ENCODE measurements around the gene ATP2B2.

ATP2B2 gene

GRCh38 chr3:10518506-10519150, 13.2 kb upstream of the ATP2B2 start:
- Histone ChIP-seq H3K79me2 (ENCODE audit: control insufficient read depth, insufficient read depth, low read length) (no peaks in the 10 kb centered on the region), H3K23ac (ENCODE audit: low read length) (no peak overlapping the region), H3K4me2 (ENCODE audit: low read length) (no peak overlapping the region), H2BK15ac (replicated peaks; ENCODE audit: low read depth) (no peak overlapping the region), H2BK120ac (ENCODE audit: low read depth, low read length) (no peak overlapping the region), H2BK5ac (ENCODE audit: low read length) (no peak overlapping the region), H3K79me1 (ENCODE audit: low read length) (no peaks in the 10 kb centered on the region), H4K8ac (ENCODE audit: low read depth, low read length) (no peak overlapping the region), H4K5ac (ENCODE audit: low read length) (no peak overlapping the region), H3K27ac (ENCODE audit: low read depth, low read length) (no peak overlapping the region), H3K4ac (ENCODE audit: low read depth, low read length) (no peak overlapping the region), H3K4me3 (ENCODE audit: low read length) (no peak overlapping the region), H3K27me3 (ENCODE audit: insufficient read depth, low read length, poor library complexity) (no peaks in the 10 kb centered on the region), H3K56ac (ENCODE audit: low read length) (no peak overlapping the region), H3K9ac (ENCODE audit: low read length) (no peak overlapping the region), H3K36me3 (ENCODE audit: control insufficient read depth, insufficient read depth, low read length) (no peaks in the 10 kb centered on the region), H3K18ac (ENCODE audit: low read length) (no peak overlapping the region), H2AK5ac (ENCODE audit: low read length) (no peak overlapping the region), H3K4me1 (ENCODE audit: control insufficient read depth, low read depth, low read length) (no peaks in the 10 kb centered on the region)
- WGBS (ENCODE audit: extremely low coverage, insufficient coverage, low lambda C conversion rate) = no CpG with 5 or more reads among the region's 13 CpGs
- DNase-seq = no peak

- WGBS (ENCODE audit: extremely low coverage, insufficient coverage, low lambda C conversion rate) = no CpG with 5 or more reads among the region's 7 CpGs
- DNase-seq = no peak
These were observed 12.2 kb upstream of the ATP2B2 start for GRCh38 chr3:10517627-10518026.

GRCh38 chr3:10516544-10517452, 11.4 kb upstream of the ATP2B2 start:
- no peak overlapping the region for H3K18ac ChIP-seq (ENCODE audit: low read length)
- no peak overlapping the region for H3K4ac ChIP-seq (ENCODE audit: low read depth, low read length)
- no peaks in the 10 kb centered on the region for H3K27me3 ChIP-seq (ENCODE audit: insufficient read depth, low read length, poor library complexity)
- WGBS (ENCODE audit: extremely low coverage, insufficient coverage, low lambda C conversion rate) = no CpG with 5 or more reads among the region's 14 CpGs
- no peak for DNase-seq
- no peak overlapping the region for H3K27ac ChIP-seq (ENCODE audit: low read depth, low read length)
- no peak overlapping the region for H4K5ac ChIP-seq (ENCODE audit: low read length)
- H3K9ac ChIP-seq (ENCODE audit: low read length) = no peak overlapping the region
- no peak overlapping the region for H2BK5ac ChIP-seq (ENCODE audit: low read length)
- H3K4me3 ChIP-seq (ENCODE audit: low read length) = no peak overlapping the region
- H3K79me2 ChIP-seq (ENCODE audit: control insufficient read depth, insufficient read depth, low read length) = no peaks in the 10 kb centered on the region
- H3K4me2 ChIP-seq (ENCODE audit: low read length) = no peak overlapping the region
- H4K8ac ChIP-seq (ENCODE audit: low read depth, low read length) = no peak overlapping the region
- H3K36me3 ChIP-seq (ENCODE audit: control insufficient read depth, insufficient read depth, low read length) = no peaks in the 10 kb centered on the region
- no peak overlapping the region for H3K56ac ChIP-seq (ENCODE audit: low read length)
- no peaks in the 10 kb centered on the region for H3K79me1 ChIP-seq (ENCODE audit: low read length)
- no peak overlapping the region for H2BK15ac ChIP-seq (replicated peaks; ENCODE audit: low read depth)
- no peak overlapping the region for H2BK120ac ChIP-seq (ENCODE audit: low read depth, low read length)
- no peak overlapping the region for H2AK5ac ChIP-seq (ENCODE audit: low read length)
- no peaks in the 10 kb centered on the region for H3K4me1 ChIP-seq (ENCODE audit: control insufficient read depth, low read depth, low read length)
- no peak overlapping the region for H3K23ac ChIP-seq (ENCODE audit: low read length)

More at GRCh38 chr3:10517627-10518026, 12.2 kb upstream of the ATP2B2 start:
- Histone ChIP-seq H4K5ac (ENCODE audit: low read length) (no peak overlapping the region), H3K27me3 (ENCODE audit: insufficient read depth, low read length, poor library complexity) (no peaks in the 10 kb centered on the region), H2AK5ac (ENCODE audit: low read length) (no peak overlapping the region), H3K56ac (ENCODE audit: low read length) (no peak overlapping the region), H4K8ac (ENCODE audit: low read depth, low read length) (no peak overlapping the region), H2BK5ac (ENCODE audit: low read length) (no peak overlapping the region), H3K27ac (ENCODE audit: low read depth, low read length) (no peak overlapping the region), H3K4me3 (ENCODE audit: low read length) (no peak overlapping the region), H3K4me1 (ENCODE audit: control insufficient read depth, low read depth, low read length) (no peaks in the 10 kb centered on the region), H2BK120ac (ENCODE audit: low read depth, low read length) (no peak overlapping the region), H3K4ac (ENCODE audit: low read depth, low read length) (no peak overlapping the region), H3K4me2 (ENCODE audit: low read length) (no peak overlapping the region), H2BK15ac (replicated peaks; ENCODE audit: low read depth) (no peak overlapping the region), H3K36me3 (ENCODE audit: control insufficient read depth, insufficient read depth, low read length) (no peaks in the 10 kb centered on the region), H3K18ac (ENCODE audit: low read length) (no peak overlapping the region), H3K79me1 (ENCODE audit: low read length) (no peaks in the 10 kb centered on the region), H3K9ac (ENCODE audit: low read length) (no peak overlapping the region), H3K79me2 (ENCODE audit: control insufficient read depth, insufficient read depth, low read length) (no peaks in the 10 kb centered on the region), H3K23ac (ENCODE audit: low read length) (no peak overlapping the region)

GRCh38 chr3:10515884-10516495, 10.6 kb upstream of the ATP2B2 start:
- H3K36me3 ChIP-seq (ENCODE audit: control insufficient read depth, insufficient read depth, low read length) = no peaks in the 10 kb centered on the region
- no peak overlapping the region for H2BK5ac ChIP-seq (ENCODE audit: low read length)
- no peak overlapping the region for H2BK120ac ChIP-seq (ENCODE audit: low read depth, low read length)
- no peak overlapping the region for H4K8ac ChIP-seq (ENCODE audit: low read depth, low read length)
- H3K79me2 ChIP-seq (ENCODE audit: control insufficient read depth, insufficient read depth, low read length) = no peaks in the 10 kb centered on the region
- no peak overlapping the region for H3K4me3 ChIP-seq (ENCODE audit: low read length)
- H3K4ac ChIP-seq (ENCODE audit: low read depth, low read length) = no peak overlapping the region
- peak; percentile 45 for DNase-seq
- no peak overlapping the region for H3K27ac ChIP-seq (ENCODE audit: low read depth, low read length)
- no peak overlapping the region for H3K23ac ChIP-seq (ENCODE audit: low read length)
- H2BK15ac ChIP-seq (replicated peaks; ENCODE audit: low read depth) = no peak overlapping the region
- no peaks in the 10 kb centered on the region for H3K4me1 ChIP-seq (ENCODE audit: control insufficient read depth, low read depth, low read length)
- H3K4me2 ChIP-seq (ENCODE audit: low read length) = no peak overlapping the region
- H3K18ac ChIP-seq (ENCODE audit: low read length) = no peak overlapping the region
- no peaks in the 10 kb centered on the region for H3K79me1 ChIP-seq (ENCODE audit: low read length)
- H4K5ac ChIP-seq (ENCODE audit: low read length) = no peak overlapping the region
- H3K9ac ChIP-seq (ENCODE audit: low read length) = no peak overlapping the region
- no peaks in the 10 kb centered on the region for H3K27me3 ChIP-seq (ENCODE audit: insufficient read depth, low read length, poor library complexity)
- no peak overlapping the region for H3K56ac ChIP-seq (ENCODE audit: low read length)
- no peak overlapping the region for H2AK5ac ChIP-seq (ENCODE audit: low read length)
- WGBS (ENCODE audit: extremely low coverage, insufficient coverage, low lambda C conversion rate) = no CpG with 5 or more reads among the region's 7 CpGs

GRCh38 chr3:10515396-10515795, 10.0 kb upstream of the ATP2B2 start:
- H3K4ac ChIP-seq (ENCODE audit: low read depth, low read length) = no peak overlapping the region

More at GRCh38 chr3:10515396-10515795, 10.0 kb upstream of the ATP2B2 start:
- H2BK15ac ChIP-seq (replicated peaks; ENCODE audit: low read depth) = no peak overlapping the region
- no peaks in the 10 kb centered on the region for H3K36me3 ChIP-seq (ENCODE audit: control insufficient read depth, insufficient read depth, low read length)
- H2AK5ac ChIP-seq (ENCODE audit: low read length) = no peak overlapping the region
- no peaks in the 10 kb centered on the region for H3K79me2 ChIP-seq (ENCODE audit: control insufficient read depth, insufficient read depth, low read length)
- no peaks in the 10 kb centered on the region for H3K79me1 ChIP-seq (ENCODE audit: low read length)
- no peak overlapping the region for H3K27ac ChIP-seq (ENCODE audit: low read depth, low read length)
- no peak overlapping the region for H2BK120ac ChIP-seq (ENCODE audit: low read depth, low read length)
- H3K4me1 ChIP-seq (ENCODE audit: control insufficient read depth, low read depth, low read length) = no peaks in the 10 kb centered on the region
- no peak overlapping the region for H3K4me3 ChIP-seq (ENCODE audit: low read length)
- no peak overlapping the region for H3K4me2 ChIP-seq (ENCODE audit: low read length)
- no peak overlapping the region for H3K18ac ChIP-seq (ENCODE audit: low read length)
- H4K8ac ChIP-seq (ENCODE audit: low read depth, low read length) = no peak overlapping the region
- no CpG with 5 or more reads among the region's 3 CpGs for WGBS (ENCODE audit: extremely low coverage, insufficient coverage, low lambda C conversion rate)
- no peaks in the 10 kb centered on the region for H3K27me3 ChIP-seq (ENCODE audit: insufficient read depth, low read length, poor library complexity)
- no peak overlapping the region for H4K5ac ChIP-seq (ENCODE audit: low read length)
- no peak for DNase-seq
- no peak overlapping the region for H2BK5ac ChIP-seq (ENCODE audit: low read length)
- H3K9ac ChIP-seq (ENCODE audit: low read length) = no peak overlapping the region
- H3K23ac ChIP-seq (ENCODE audit: low read length) = no peak overlapping the region
- H3K56ac ChIP-seq (ENCODE audit: low read length) = no peak overlapping the region

All from mesendoderm (in vitro differentiated cells).